Nephron progenitor cell (in vitro differentiated cells): Measurements from ENCODE around the gene RANBP9.

ENCODE experiments used
- DNase-seq: peaks from one replicate; pipeline ENCODE4 v3.0.0; 2021
- H3K27ac Mint-ChIP-seq: 2 replicates; pipeline ENCODE4 v1.8.0; 2021; ENCODE audit warnings: mild to moderate bottlenecking, moderate library complexity, mixed read lengths
- H3K27me3 Mint-ChIP-seq: 2 replicates; pipeline ENCODE4 v1.8.0; 2021; ENCODE audit warnings: mild to moderate bottlenecking, low read depth, mixed read lengths; ENCODE audit not compliant: poor library complexity
- H3K36me3 Mint-ChIP-seq: 2 replicates; pipeline ENCODE4 v1.8.0; 2021; ENCODE audit warnings: low read depth, mixed read lengths
- H3K4me1 Mint-ChIP-seq: 2 replicates; pipeline ENCODE4 v1.8.0; 2021; ENCODE audit warnings: mixed read lengths
- H3K4me3 Mint-ChIP-seq: 2 replicates; pipeline ENCODE4 v1.8.0; 2021; ENCODE audit warnings: mild to moderate bottlenecking, moderate library complexity, mixed read lengths
- H3K9me3 Mint-ChIP-seq: 2 replicates; pipeline ENCODE4 v1.8.0; 2021; ENCODE audit warnings: mild to moderate bottlenecking, moderate library complexity, mixed read lengths
- TF ChIP-seq, protein P1 (sequence below): fragments of 200-600 bp; sonication (generic); IDR thresholded peaks from 2 replicates; pipeline ENCODE4 v1.5.0; 2021; ENCODE audit warnings: antibody characterized with exemption

Gene RANBP9

DNA sequence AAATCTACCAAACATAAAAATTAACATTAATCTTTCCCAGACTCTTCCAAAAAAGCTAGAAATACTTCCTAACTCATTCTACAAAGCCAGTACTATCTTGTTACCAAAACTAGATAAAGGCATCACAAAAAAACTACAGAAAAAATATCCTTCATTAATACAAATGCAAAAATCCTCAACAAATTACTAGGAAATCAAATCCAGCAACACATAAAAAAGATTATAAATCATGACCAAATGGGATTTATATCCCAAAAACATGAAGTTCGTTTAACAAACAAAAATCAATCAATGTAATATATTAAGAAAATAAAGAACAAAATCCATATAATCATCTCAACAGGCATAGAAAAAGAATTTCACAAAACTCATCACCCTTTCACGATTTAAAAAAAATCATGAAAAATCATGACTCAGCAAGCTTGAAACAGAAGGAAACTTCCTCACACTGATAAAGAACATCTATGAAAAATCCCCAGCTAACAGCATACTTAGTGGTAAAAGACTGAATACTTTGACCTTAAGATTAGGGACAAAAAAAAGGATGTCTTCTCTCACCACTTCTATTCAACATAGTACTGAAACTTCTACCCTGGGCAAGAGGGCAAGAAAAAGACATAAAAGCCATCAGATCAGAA lies 43.2 kb downstream of the RANBP9 start:
- H3K36me3 Mint-ChIP-seq: peaks cover 66% of the 10 kb centered on the region
- peaks cover 48% of the 10 kb centered on the region for H3K9me3 Mint-ChIP-seq
- no peak for DNase-seq
- peaks cover 3% of the 10 kb centered on the region for H3K27me3 Mint-ChIP-seq
- no peak overlapping the region for H3K4me3 Mint-ChIP-seq
- TF ChIP-seq, protein P1, sequence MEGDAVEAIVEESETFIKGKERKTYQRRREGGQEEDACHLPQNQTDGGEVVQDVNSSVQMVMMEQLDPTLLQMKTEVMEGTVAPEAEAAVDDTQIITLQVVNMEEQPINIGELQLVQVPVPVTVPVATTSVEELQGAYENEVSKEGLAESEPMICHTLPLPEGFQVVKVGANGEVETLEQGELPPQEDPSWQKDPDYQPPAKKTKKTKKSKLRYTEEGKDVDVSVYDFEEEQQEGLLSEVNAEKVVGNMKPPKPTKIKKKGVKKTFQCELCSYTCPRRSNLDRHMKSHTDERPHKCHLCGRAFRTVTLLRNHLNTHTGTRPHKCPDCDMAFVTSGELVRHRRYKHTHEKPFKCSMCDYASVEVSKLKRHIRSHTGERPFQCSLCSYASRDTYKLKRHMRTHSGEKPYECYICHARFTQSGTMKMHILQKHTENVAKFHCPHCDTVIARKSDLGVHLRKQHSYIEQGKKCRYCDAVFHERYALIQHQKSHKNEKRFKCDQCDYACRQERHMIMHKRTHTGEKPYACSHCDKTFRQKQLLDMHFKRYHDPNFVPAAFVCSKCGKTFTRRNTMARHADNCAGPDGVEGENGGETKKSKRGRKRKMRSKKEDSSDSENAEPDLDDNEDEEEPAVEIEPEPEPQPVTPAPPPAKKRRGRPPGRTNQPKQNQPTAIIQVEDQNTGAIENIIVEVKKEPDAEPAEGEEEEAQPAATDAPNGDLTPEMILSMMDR: no peak
- H3K4me1 Mint-ChIP-seq: peaks cover 21% of the 10 kb centered on the region
- H3K27ac Mint-ChIP-seq: no peak overlapping the region

DNA sequence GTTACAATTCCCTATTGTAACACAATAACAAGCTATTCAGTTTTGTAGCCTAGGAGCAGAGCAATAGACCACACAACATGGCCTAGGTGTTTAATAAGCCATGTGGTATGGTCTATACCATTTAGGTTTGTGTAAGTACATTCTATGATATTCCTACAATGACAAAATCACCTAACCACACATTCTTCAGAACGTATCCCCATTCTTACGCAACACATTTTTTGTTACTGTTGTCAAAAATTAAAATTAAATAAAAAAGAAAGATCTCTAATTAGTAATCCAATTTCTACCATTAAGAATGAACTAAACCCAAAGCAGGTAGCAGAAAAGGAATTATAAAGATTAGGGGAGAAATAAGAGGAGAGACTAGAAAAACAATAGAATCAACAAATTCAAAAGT lies 44.0 kb downstream of the RANBP9 start:
- Mint-ChIP-seq H3K27me3 (peaks cover 3% of the 10 kb centered on the region), H3K4me3 (no peak overlapping the region), H3K27ac (no peak overlapping the region), H3K36me3 (peaks cover 58% of the 10 kb centered on the region), H3K9me3 (peaks cover 51% of the 10 kb centered on the region), H3K4me1 (peaks cover 19% of the 10 kb centered on the region)
- no peak for DNase-seq
- TF ChIP-seq, protein P1: no peak

DNA sequence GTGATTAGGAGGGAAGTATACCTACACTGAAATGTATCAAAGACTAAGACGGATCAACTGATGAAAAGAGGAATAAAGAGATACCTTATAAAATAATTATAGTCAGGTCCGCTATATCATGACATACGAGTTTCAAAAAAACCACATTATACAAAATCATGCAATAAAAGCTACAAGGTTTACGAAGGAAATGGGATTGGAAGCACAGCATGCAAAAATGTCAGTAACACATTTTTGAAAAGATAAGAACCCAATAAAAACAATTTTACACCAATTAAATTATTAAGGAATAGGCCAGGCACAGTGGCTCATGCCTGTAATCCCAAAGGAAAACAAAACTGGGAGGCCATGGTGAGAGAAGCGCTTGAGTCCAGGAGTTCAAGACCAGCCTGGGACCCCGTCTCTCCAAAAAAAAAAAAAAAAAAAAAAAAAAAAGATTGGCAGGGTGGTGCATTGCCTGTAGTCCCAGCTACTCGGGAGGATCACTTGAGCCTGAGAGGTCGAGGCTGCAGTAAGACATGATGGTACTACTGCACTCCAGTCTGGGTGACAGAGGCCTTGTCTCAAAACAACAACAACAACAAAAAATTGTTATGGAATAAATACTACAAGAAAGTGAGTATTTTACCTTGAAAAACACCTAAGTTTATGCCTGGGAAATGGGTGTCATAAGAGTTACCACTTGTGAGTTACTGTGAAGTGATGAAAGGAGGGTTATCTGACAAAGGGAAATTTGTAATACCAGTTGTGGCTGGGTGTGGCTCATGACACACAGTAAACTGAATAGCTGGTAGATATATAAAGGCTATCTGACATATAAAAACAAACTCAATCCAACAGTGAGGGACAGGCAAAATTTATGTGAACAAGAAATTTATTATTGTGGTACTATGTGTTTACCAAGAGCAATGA lies 45.2 kb downstream of the RANBP9 start:
- H3K9me3 Mint-ChIP-seq: peaks cover 54% of the 10 kb centered on the region
- H3K4me3 Mint-ChIP-seq: no peak overlapping the region
- TF ChIP-seq, protein P1: no peak
- peaks cover 3% of the 10 kb centered on the region for H3K27me3 Mint-ChIP-seq
- H3K27ac Mint-ChIP-seq: no peak overlapping the region
- DNase-seq: no peak
- H3K36me3 Mint-ChIP-seq: peaks cover 53% of the 10 kb centered on the region
- peaks cover 18% of the 10 kb centered on the region for H3K4me1 Mint-ChIP-seq

DNA sequence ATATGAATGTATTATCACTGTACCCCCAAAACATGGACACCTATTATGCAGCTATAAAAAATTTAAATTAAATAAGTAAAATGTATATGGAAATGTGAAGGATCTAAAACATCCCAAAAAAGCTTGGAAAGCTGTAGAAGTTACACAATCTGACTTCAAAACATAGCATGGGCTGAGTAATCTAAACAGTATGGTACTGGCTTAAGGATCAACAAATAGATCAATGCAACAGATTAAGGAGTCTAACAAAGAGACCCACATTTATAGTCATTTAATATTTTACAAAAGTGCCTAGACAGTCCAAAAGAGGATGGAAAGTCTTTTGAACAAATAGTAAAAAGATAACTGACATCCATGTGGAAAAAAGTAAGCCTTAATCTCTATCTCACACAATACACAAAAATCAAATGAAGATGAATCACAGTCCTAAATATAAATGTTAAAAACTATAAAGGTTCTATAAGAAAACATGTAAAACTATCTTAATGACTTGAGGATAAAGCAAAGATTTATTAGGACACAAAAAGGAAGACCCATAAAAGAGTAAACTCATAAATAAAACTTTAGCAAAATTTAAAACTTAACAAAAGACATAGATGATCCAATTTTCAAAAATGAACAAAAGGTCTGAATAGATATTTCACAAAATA lies 46.8 kb downstream of the RANBP9 start:
- no peak overlapping the region for H3K27ac Mint-ChIP-seq
- peaks cover 42% of the 10 kb centered on the region for H3K36me3 Mint-ChIP-seq
- no peak for DNase-seq
- TF ChIP-seq, protein P1: no peak
- peaks cover 47% of the 10 kb centered on the region for H3K9me3 Mint-ChIP-seq
- H3K4me1 Mint-ChIP-seq: peaks cover 18% of the 10 kb centered on the region
- no peak overlapping the region for H3K4me3 Mint-ChIP-seq
- peaks cover 3% of the 10 kb centered on the region for H3K27me3 Mint-ChIP-seq

DNA sequence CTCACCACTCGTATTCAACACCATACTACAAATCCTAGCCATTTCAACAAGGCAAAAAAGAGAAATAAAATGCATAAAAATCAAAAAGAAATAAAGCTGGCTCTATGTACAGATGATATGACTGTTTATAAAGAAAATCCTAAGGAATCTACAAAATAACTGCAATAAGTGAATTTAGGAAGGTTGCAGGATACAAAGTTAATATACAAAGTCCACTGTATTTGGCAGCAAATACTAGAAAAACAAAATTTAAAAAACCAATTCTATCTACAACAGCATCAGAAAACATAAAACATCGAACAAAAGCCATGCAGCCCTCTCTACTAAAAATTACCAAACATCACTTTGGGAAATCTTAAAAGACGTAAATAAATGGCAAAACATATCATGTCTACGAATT lies 47.6 kb downstream of the RANBP9 start:
- Mint-ChIP-seq H3K9me3 (peaks cover 38% of the 10 kb centered on the region), H3K36me3 (peaks cover 34% of the 10 kb centered on the region), H3K4me1 (peaks cover 18% of the 10 kb centered on the region), H3K27me3 (no peaks in the 10 kb centered on the region), H3K4me3 (no peak overlapping the region), H3K27ac (no peak overlapping the region)
- no peak for DNase-seq
- TF ChIP-seq, protein P1: no peak
